Measurements from ENCODE around the gene CDK6.

GRCh38 chr7:92832534-92833023, 3.8 kb downstream of the CDK6 start:
- TF ChIP-seq, protein P1, sequence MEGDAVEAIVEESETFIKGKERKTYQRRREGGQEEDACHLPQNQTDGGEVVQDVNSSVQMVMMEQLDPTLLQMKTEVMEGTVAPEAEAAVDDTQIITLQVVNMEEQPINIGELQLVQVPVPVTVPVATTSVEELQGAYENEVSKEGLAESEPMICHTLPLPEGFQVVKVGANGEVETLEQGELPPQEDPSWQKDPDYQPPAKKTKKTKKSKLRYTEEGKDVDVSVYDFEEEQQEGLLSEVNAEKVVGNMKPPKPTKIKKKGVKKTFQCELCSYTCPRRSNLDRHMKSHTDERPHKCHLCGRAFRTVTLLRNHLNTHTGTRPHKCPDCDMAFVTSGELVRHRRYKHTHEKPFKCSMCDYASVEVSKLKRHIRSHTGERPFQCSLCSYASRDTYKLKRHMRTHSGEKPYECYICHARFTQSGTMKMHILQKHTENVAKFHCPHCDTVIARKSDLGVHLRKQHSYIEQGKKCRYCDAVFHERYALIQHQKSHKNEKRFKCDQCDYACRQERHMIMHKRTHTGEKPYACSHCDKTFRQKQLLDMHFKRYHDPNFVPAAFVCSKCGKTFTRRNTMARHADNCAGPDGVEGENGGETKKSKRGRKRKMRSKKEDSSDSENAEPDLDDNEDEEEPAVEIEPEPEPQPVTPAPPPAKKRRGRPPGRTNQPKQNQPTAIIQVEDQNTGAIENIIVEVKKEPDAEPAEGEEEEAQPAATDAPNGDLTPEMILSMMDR (conservative IDR thresholded peaks at IDR 0.05; ENCODE audit: low read depth, low read length) = no peak
- TF ChIP-seq EZH2phosphoT487 (IDR thresholded peaks at IDR 0.05; ENCODE audit: borderline replicate concordance, low read length) = no peak
